CD4-positive, alpha-beta T cell (primary cell): ENCODE results near the gene RIT2. TPM values are rescaled to one million over a fixed set of nuclear protein-coding genes. Genes with fewer than 3 reads are reported as not detected.

Experiments
- ATAC-seq: fragments of 200-7000 bp; cut with Tn5 transposase; one replicate; pipeline ENCODE4 v1.10.0; 2022; ENCODE audit warnings: mild to moderate bottlenecking; ENCODE audit not compliant: poor library complexity
- CTCF ChIA-PET: fragments of 350-600 bp; sonication (Branson Sonifier 250); formaldehyde crosslinking; loops from one replicate; lab custom pipeline; 2021; ENCODE audit warnings: antibody characterized with exemption, inconsistent platforms; lab: Charles Lee
- POLR2A ChIA-PET: fragments of 350-600 bp; sonication (Branson Sonifier 250); formaldehyde crosslinking; loops from one replicate; lab custom pipeline; 2021; ENCODE audit warnings: antibody characterized with exemption, inconsistent platforms; lab: Charles Lee
- DNase-seq, 14 experiments: peaks; one replicate each; pipeline ENCODE4 v3.0.0-alpha.2; 2013 to 2020; ENCODE audit warnings: mixed read lengths in 2 of 14
- H3K27ac ChIP-seq, 2 donors: one replicate each; pipeline versions ENCODE4 v1.5.1 to v1.7.0; 2013; ENCODE audit warnings: low read length in 2 of 2, low read depth in 1 of 2, mild to moderate bottlenecking in 1 of 2
- H3K27me3 ChIP-seq, 2 experiments: 1 replicate in 1 of 2; 2 replicates in 1 of 2; pipeline versions ENCODE4 v1.6.1 to v1.7.0; 2013; ENCODE audit warnings: low read length in 2 of 2, control low read depth in 1 of 2, mild to moderate bottlenecking in 1 of 2, moderate library complexity in 1 of 2; ENCODE audit not compliant: insufficient read depth in 2 of 2, control insufficient read depth in 1 of 2
- H3K36me3 ChIP-seq: one replicate; pipeline ENCODE4 v1.6.1; 2013; ENCODE audit warnings: low read length, control low read depth; ENCODE audit not compliant: insufficient read depth
- H3K4me1 ChIP-seq: one replicate; pipeline ENCODE4 v1.6.1; 2013; ENCODE audit warnings: low read length, control low read depth; ENCODE audit not compliant: insufficient read depth
- H3K4me3 ChIP-seq: one replicate; pipeline ENCODE4 v1.5.1; 2013; ENCODE audit warnings: mild to moderate bottlenecking, low read length, moderate library complexity
- H3K9me3 ChIP-seq, 2 experiments: 1 replicate in 1 of 2; 2 replicates in 1 of 2; pipeline versions ENCODE4 v1.6.1 to v1.7.0; 2013; ENCODE audit warnings: low read length in 2 of 2, mild to moderate bottlenecking in 2 of 2, control low read depth in 1 of 2, moderate library complexity in 1 of 2; ENCODE audit not compliant: control insufficient read depth in 1 of 2, insufficient read depth in 1 of 2
- H3K27ac Mint-ChIP-seq: one replicate; pipeline ENCODE4 v1.8.0; 2020; ENCODE audit warnings: mixed read lengths
- H3K27me3 Mint-ChIP-seq: one replicate; pipeline ENCODE4 v1.8.0; 2021; ENCODE audit warnings: mixed read lengths
- H3K36me3 Mint-ChIP-seq: one replicate; pipeline ENCODE4 v1.8.0; 2021; ENCODE audit warnings: low read depth, mixed read lengths
- H3K4me1 Mint-ChIP-seq: one replicate; pipeline ENCODE4 v1.8.0; 2021; ENCODE audit warnings: low read depth, mixed read lengths
- H3K4me3 Mint-ChIP-seq: one replicate; pipeline ENCODE4 v1.8.0; 2020; ENCODE audit warnings: mild to moderate bottlenecking, mixed read lengths
- H3K9me3 Mint-ChIP-seq: one replicate; pipeline ENCODE4 v1.8.0; 2020; ENCODE audit warnings: mixed read lengths
- CTCF ChIP-seq: fragments of 200-600 bp; IDR thresholded peaks from one replicate; pipeline ENCODE4 v1.8.0; 2022; ENCODE audit warnings: antibody characterized with exemption, mild to moderate bottlenecking
- intact Hi-C, 2 experiments: fragments of 100-400 bp; cut with DNase I in 1 of 2; cut with micrococcal nuclease in 1 of 2; formaldehyde crosslinking; loops; one replicate each; pipeline versions ENCODE4 v1.15.1 to v1.9.0; 2023 to 2025; cut with DNase I, micrococcal nuclease
- total RNA-seq, 174 experiments: library from RNA in 2 of 174; stranded (reverse) in 2 of 174; gene quantifications; one replicate each; pipeline ENCODE4 v1.2.3 and lab custom pipeline; 2021 to 2026

The RIT2 gene
- total RNA-seq, 2 experiments from 2014 or later = not detected

- POLR2A ChIA-PET = no interaction called here
- Histone ChIP-seq H3K4me1 (no peaks in the 10 kb centered on the region), H3K36me3 (no peaks in the 10 kb centered on the region), H3K9me3 (no peaks in the 10 kb centered on the region), H3K4me3 (no peak overlapping the region), H3K27me3 (no peaks in the 10 kb centered on the region), H3K27ac (no peak overlapping the region)
- no peak overlapping the region for H3K4me3 Mint-ChIP-seq
- H3K36me3 Mint-ChIP-seq = no peaks in the 10 kb centered on the region
- CTCF ChIA-PET = no interaction called here
- intact Hi-C loops = no loop called here
- DNase-seq (no peak), ATAC-seq (no peak)
- no peaks in the 10 kb centered on the region for H3K4me1 Mint-ChIP-seq
- H3K27me3 Mint-ChIP-seq = no peaks in the 10 kb centered on the region
- TF ChIP-seq CTCF = no peak
- H3K9me3 Mint-ChIP-seq = peaks cover 3% of the 10 kb centered on the region
- no peak overlapping the region for H3K27ac Mint-ChIP-seq
Observed at GRCh38 chr18:42961298-42961697, 154.2 kb downstream of the RIT2 start.

- H3K9me3 ChIP-seq = no peaks in the 10 kb centered on the region
- no peak overlapping the region for H3K27ac Mint-ChIP-seq
- H3K4me1 ChIP-seq = no peaks in the 10 kb centered on the region
- H3K4me3 Mint-ChIP-seq = no peak overlapping the region
- ChIA-PET POLR2A (no interaction called here), CTCF (no interaction called here)
- H3K36me3 Mint-ChIP-seq = no peaks in the 10 kb centered on the region
- H3K9me3 Mint-ChIP-seq = peaks cover 5% of the 10 kb centered on the region
- H3K36me3 ChIP-seq = no peaks in the 10 kb centered on the region
- ATAC-seq = no peak
- no peaks in the 10 kb centered on the region for H3K27me3 ChIP-seq
- no peak for DNase-seq
- TF ChIP-seq CTCF = no peak
- intact Hi-C loops = no loop called here
- no peaks in the 10 kb centered on the region for H3K27me3 Mint-ChIP-seq
- no peak overlapping the region for H3K27ac ChIP-seq
- H3K4me3 ChIP-seq = no peak overlapping the region
- H3K4me1 Mint-ChIP-seq = no peaks in the 10 kb centered on the region
Observed at GRCh38 chr18:42959528-42959927, 156.0 kb downstream of the RIT2 start.

- POLR2A ChIA-PET = no interaction called here
Observed at GRCh38 chr18:42958353-42958752, 157.1 kb downstream of the RIT2 start.

More at GRCh38 chr18:42958353-42958752, 157.1 kb downstream of the RIT2 start:
- Histone ChIP-seq H3K4me3 (no peak overlapping the region), H3K27ac (no peak overlapping the region), H3K36me3 (no peaks in the 10 kb centered on the region), H3K9me3 (no peaks in the 10 kb centered on the region), H3K4me1 (no peaks in the 10 kb centered on the region), H3K27me3 (no peaks in the 10 kb centered on the region)
- CTCF ChIA-PET = no interaction called here
- Mint-ChIP-seq H3K9me3 (peaks cover 5% of the 10 kb centered on the region), H3K4me3 (no peak overlapping the region), H3K36me3 (no peaks in the 10 kb centered on the region), H3K27ac (no peak overlapping the region), H3K27me3 (no peaks in the 10 kb centered on the region), H3K4me1 (no peaks in the 10 kb centered on the region)
- intact Hi-C loops = no loop called here
- ATAC-seq (no peak), DNase-seq (no peak)
- no peak for TF ChIP-seq CTCF
